HepG2 (cell line): Measurements from ENCODE around the gene CALHM5. TPM values are rescaled to one million over a fixed set of nuclear protein-coding genes. Genes with fewer than 3 reads are reported as not detected.
A peak's percentile ranks its signal among the peaks of the same experiment; 100 is the strongest.

Experiments
- ATAC-seq: fragments of 200-7000 bp; cut with Tn5 transposase; 3 replicates; pipeline ENCODE4 v1.9.1; 2020; ENCODE audit warnings: mild to moderate bottlenecking, moderate library complexity
- BruUV-seq: library from RNA; stranded (reverse); fragments of 400-500 nt; replicated peaks from 2 replicates; lab custom pipeline; 2021; lab: Mats Ljungman, UMichigan
- CTCF ChIA-PET: fragments of 300-600 bp; formaldehyde crosslinking; extraction: SDS; loops from one replicate; lab custom pipeline; 2021; ENCODE audit warnings: low total read pairs, inconsistent platforms, low intra/inter-chr PET ratio; lab: Yijun Ruan, JAX
- POLR2A ChIA-PET: fragments of 350-600 bp; sonication (Branson Sonifier 250); formaldehyde crosslinking; loops from one replicate; lab custom pipeline; 2020; ENCODE audit warnings: antibody characterized with exemption, inconsistent platforms; lab: Yijun Ruan, JAX
- DNase-seq: peaks from one replicate; pipeline ENCODE4 v3.0.0-alpha.2; 2015; ENCODE audit warnings: low spot score
- FAIRE-seq: peaks from 3 replicates; lab custom pipeline; 2011; peaks lifted over from hg19 to GRCh38; lab: Jason Lieb, UNC
- H2AFZ ChIP-seq: one replicate; pipeline ENCODE4 v1.6.1; 2011; ENCODE audit warnings: low read length, inconsistent platforms
- H3K27ac ChIP-seq: fragments of 300-600 bp; 3 replicates; pipeline ENCODE4 v1.8.0; 2011; ENCODE audit warnings: mixed run types, mild to moderate bottlenecking, mixed read lengths, low read length, inconsistent platforms; ENCODE audit not compliant: insufficient read depth; ENCODE audit errors: extremely low read length
- H3K27me3 ChIP-seq, 2 experiments: fragments of 200-600 bp in 1 of 2; 2 replicates in 1 of 2; 3 replicates in 1 of 2; pipeline versions ENCODE4 v1.6.0 to v1.8.0; 2011; ENCODE audit warnings: low read length in 2 of 2, mild to moderate bottlenecking in 2 of 2, moderate library complexity in 2 of 2, inconsistent platforms in 1 of 2; ENCODE audit not compliant: insufficient read depth in 2 of 2, control insufficient read depth in 1 of 2
- H3K36me3 ChIP-seq, 2 experiments: fragments of 200-600 bp in 1 of 2; replicated peaks in 1 of 2; 2 replicates in 1 of 2; 3 replicates in 1 of 2; pipeline versions ENCODE4 v1.5.1 to v1.8.0; 2011; ENCODE audit warnings: low read length in 2 of 2, inconsistent platforms in 1 of 2; ENCODE audit not compliant: insufficient read depth in 2 of 2, control insufficient read depth in 1 of 2
- H3K4me1 ChIP-seq: 2 replicates; pipeline ENCODE4 v1.5.1; 2012; ENCODE audit warnings: low read length, inconsistent platforms; ENCODE audit not compliant: insufficient read depth
- H3K4me2 ChIP-seq: 2 replicates; pipeline ENCODE4 v1.6.0; 2011; ENCODE audit warnings: low read depth, low read length, inconsistent platforms
- H3K4me3 ChIP-seq, 3 experiments: fragments of 200-600 bp in 1 of 3; sonication (generic), shearing (Covaris generic) in 1 of 3; replicated peaks in 1 of 3; 2 replicates each; pipeline ENCODE4 v1.5.1; 2011 to 2016; ENCODE audit warnings: low read length in 3 of 3, inconsistent platforms in 2 of 3, low read depth in 2 of 3, mild to moderate bottlenecking in 2 of 3, control low read depth in 1 of 3, mixed read lengths in 1 of 3; ENCODE audit not compliant: insufficient read depth in 1 of 3
- H3K79me2 ChIP-seq: one replicate; pipeline ENCODE4 v1.6.1; 2011; ENCODE audit warnings: low read length, inconsistent platforms; ENCODE audit not compliant: insufficient read depth
- H3K9ac ChIP-seq: 2 replicates; pipeline ENCODE4 v1.6.0; 2011; ENCODE audit warnings: mild to moderate bottlenecking, low read depth, low read length, inconsistent platforms; ENCODE audit not compliant: insufficient read depth
- H3K9me3 ChIP-seq: 2 replicates; pipeline ENCODE4 v1.5.1; 2012; ENCODE audit warnings: mild to moderate bottlenecking, low read length
- H4K20me1 ChIP-seq: 2 replicates; pipeline ENCODE4 v1.6.0; 2011; ENCODE audit warnings: inconsistent platforms, mild to moderate bottlenecking, low read length, moderate library complexity; ENCODE audit not compliant: insufficient read depth
- HNF4A ChIP-seq: sonication (generic); formaldehyde crosslinking; IDR thresholded peaks from 2 replicates; pipeline ENCODE4 v1.4.0; 2020; ENCODE audit warnings: missing genetic modification reagents
- LBX2 ChIP-seq: sonication (generic); formaldehyde crosslinking; IDR thresholded peaks from 2 replicates; pipeline ENCODE4 v1.5.0; 2020; ENCODE audit warnings: missing genetic modification reagents, mild to moderate bottlenecking, borderline replicate concordance
- PHF20 ChIP-seq: sonication (generic); formaldehyde crosslinking; IDR thresholded peaks from 2 replicates; pipeline ENCODE4 v1.5.0; 2020; ENCODE audit warnings: mild to moderate bottlenecking, missing genetic modification reagents
- SMC3 ChIP-seq: IDR thresholded peaks from 2 replicates; pipeline ENCODE4 v1.6.1; 2011; ENCODE audit warnings: low read length, improper control_type of control experiment
- TBL1XR1 ChIP-seq: fragments of 150-350 bp; IDR thresholded peaks from 2 replicates; pipeline ENCODE4 v1.6.1; 2014; ENCODE audit warnings: borderline replicate concordance, low read length; ENCODE audit not compliant: partially characterized antibody
- TGIF2 ChIP-seq: IDR thresholded peaks from 2 replicates; pipeline ENCODE4 v1.6.1; 2016; ENCODE audit warnings: control low read depth, missing compliant biosample characterization
- ZEB1 ChIP-seq: IDR thresholded peaks from 2 replicates; pipeline ENCODE4 v1.6.1; 2012; ENCODE audit warnings: mild to moderate bottlenecking, low read depth, inconsistent platforms; ENCODE audit not compliant: insufficient replicate concordance
- ZNF17 ChIP-seq: sonication (generic); formaldehyde crosslinking; IDR thresholded peaks from 2 replicates; pipeline ENCODE4 v1.5.0; 2020; ENCODE audit warnings: mild to moderate bottlenecking, missing genetic modification reagents
- ZNF451 ChIP-seq: sonication (generic); formaldehyde crosslinking; IDR thresholded peaks from 2 replicates; pipeline ENCODE4 v1.5.0; 2020; ENCODE audit warnings: mild to moderate bottlenecking, missing genetic modification reagents
- ZNF782 ChIP-seq: sonication (generic); formaldehyde crosslinking; IDR thresholded peaks from 2 replicates; pipeline ENCODE4 v1.4.0; 2020; ENCODE audit warnings: missing genetic modification reagents, mild to moderate bottlenecking, borderline replicate concordance
- WGBS: methylation state at CpG from one replicate; pipeline ENCODE4 v1.1.6; 2017; ENCODE audit warnings: low lambda C conversion rate; 5-methylcytosine and 5-hydroxymethylcytosine counted together
- in situ Hi-C: cut with HindIII; loops from 2 replicates; pipeline ENCODE4 v1.10.0; 2017; ENCODE audit warnings: low pct_unique_long_range_greater_than_20kb; ENCODE audit not compliant: extremely low pct_ligation_motif_present
- intact Hi-C: fragments of 100-400 bp; cut with micrococcal nuclease; formaldehyde crosslinking; loops from one replicate; pipeline ENCODE4 v1.10.0; 2022; ENCODE audit not compliant: unreplicated experiment
- polyA plus RNA-seq, 8 experiments: library from polyadenylated mRNA; depleted of rRNA in 3 of 8; stranded (reverse) in 7 of 8; unstranded in 1 of 8; fragments of >200 nt; fragmentation: Illumina TruSeq in 4 of 8; extraction: Trizol in 4 of 8; gene quantifications; 2 replicates each; pipeline versions ENCODE4 v1.2.1 to v1.2.3, GENCODE V29; 2011 to 2016; ENCODE audit warnings: low read depth in 4 of 8, missing spikeins in 1 of 8, mixed read lengths in 1 of 8; ENCODE audit not compliant: insufficient read depth in 1 of 8
- total RNA-seq, 5 experiments: library from RNA; depleted of rRNA; stranded (reverse); fragments of >200 nt; fragmentation: Illumina TruSeq; extraction: Trizol; gene quantifications; 2 replicates each; pipeline ENCODE4 v1.2.3, GENCODE V29; 2016; ENCODE audit warnings: low read depth in 1 of 5
- TF ChIP-seq, protein P1 (sequence below), 2 experiments: sonication (generic) in 1 of 2; formaldehyde crosslinking in 1 of 2; IDR thresholded peaks; 2 replicates each; pipeline versions ENCODE4 v1.6.1 to v1.9.0; 2014 to 2022; ENCODE audit warnings: antibody characterized with exemption in 1 of 2, borderline replicate concordance in 1 of 2, inconsistent platforms in 1 of 2, low read depth in 1 of 2, missing genetic modification reagents in 1 of 2

Gene CALHM5
- total and polyA plus RNA-seq, 2 of the 13 experiments (the other 11 are each of a cell fraction or from before 2014, with no cell fraction given): not detected

- Histone ChIP-seq H3K4me1 (peaks cover 31% of the 10 kb centered on the region), H3K79me2 (no peaks in the 10 kb centered on the region), H3K27ac (no peak overlapping the region), H3K9ac (peak overlapping the region; percentile 12; the same call in 1 of the 2 replicates), H3K9me3 (no peaks in the 10 kb centered on the region), H4K20me1 (no peaks in the 10 kb centered on the region), H3K4me3 (peak overlapping the region in 1 of 3 experiments; percentile 28; a peak in 1 of 6 replicates), H2AFZ (peak overlapping the region; percentile 79), H3K36me3 (no peaks in the 10 kb centered on the region), H3K4me2 (peak overlapping the region; percentile 63), H3K27me3 (no peaks in the 10 kb centered on the region; a peak in 3 of 5 replicates)
- FAIRE-seq (no peak), DNase-seq (no peak), ATAC-seq (peak; percentile 15)
- ChIA-PET POLR2A (interaction anchor here (1.8 kb wide), 1 partner anchor 9 kb away, joined by 11 read pairs; the partner anchor contains the start of gene RWDD1), CTCF (interaction anchor here (1.1 to 3.7 kb wide), 6 partner anchors 26 to 345 kb away, joined by 5 to 43 read pairs (median 8); partner anchors contain the start of gene CALHM5)
- TF ChIP-seq ZNF451 (CRISPR knock-in tag): no peak
- TF ChIP-seq ZNF782 (CRISPR knock-in tag): 0 out of 2 replicates have a peak, but pooled peaks have one; percentile 7
- 0 out of 2 replicates have a peak, but pooled peaks have one; percentile 39 for TF ChIP-seq LBX2 (CRISPR knock-in tag)
- no peak for TF ChIP-seq SMC3
- no peak for TF ChIP-seq HNF4A (CRISPR knock-in tag)
- TF ChIP-seq PHF20 (CRISPR knock-in tag): 0 out of 2 replicates have a peak, but pooled peaks have one; percentile 20
- TF ChIP-seq TGIF2 (CRISPR knock-in tag): no peak
- BruUV-seq: no TSS peak
- in situ Hi-C loops: loop anchor here (10.0 kb wide), 1 partner anchor 287 kb away; the partner anchor contains the start of gene TSPYL1
- 78% methylated on average over 4 of the region's 4 CpGs for WGBS
- intact Hi-C loops: no loop called here
Observed at GRCh38 chr6:116562019-116562403, 50.6 kb downstream of the CALHM5 start.

DNA sequence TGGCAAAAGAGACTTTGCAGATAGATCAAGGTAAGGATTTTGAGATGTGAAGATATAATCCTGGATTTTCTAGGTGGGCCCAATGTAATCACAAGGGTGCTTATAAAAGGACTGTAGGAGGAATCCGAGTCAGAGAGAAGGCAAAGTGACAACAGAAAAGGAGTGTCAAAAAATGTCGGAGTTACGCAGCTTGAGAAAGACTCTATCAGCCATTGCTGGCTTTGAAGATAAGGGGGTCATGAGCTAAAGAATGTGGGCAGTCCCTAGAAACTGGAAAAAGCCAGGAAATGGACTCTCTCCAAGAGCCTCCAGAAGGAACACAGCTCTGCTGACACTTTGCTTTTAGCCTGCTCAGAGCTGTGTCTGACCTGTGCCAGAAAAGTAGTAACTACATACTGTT lies 51.2 kb downstream of the CALHM5 start:
- ChIA-PET CTCF (interaction anchor here (0.7 to 3.7 kb wide), 3 partner anchors 11 to 27 kb away, joined by 3 to 43 read pairs (median 3); no protein-coding TSS in a partner anchor), POLR2A (interaction anchor here (1.8 kb wide), 1 partner anchor 9 kb away, joined by 11 read pairs; the partner anchor contains the start of gene RWDD1)
- 10% methylated on average over 3 of the region's 3 CpGs for WGBS
- Histone ChIP-seq H3K9ac (peak overlapping the region; percentile 25; the same call in 1 of the 2 replicates), H3K9me3 (no peaks in the 10 kb centered on the region), H3K36me3 (no peaks in the 10 kb centered on the region), H3K4me1 (peaks cover 31% of the 10 kb centered on the region), H3K27ac (no peak overlapping the region), H3K4me2 (peak overlapping the region; percentile 63), H2AFZ (peak overlapping the region; percentile 79), H3K27me3 (no peaks in the 10 kb centered on the region; a peak in 2 of 5 replicates), H4K20me1 (no peaks in the 10 kb centered on the region), H3K79me2 (no peaks in the 10 kb centered on the region), H3K4me3 (no peak overlapping the region)
- FAIRE-seq: no peak
- in situ Hi-C loops: loop anchor here (10.0 kb wide), 1 partner anchor 288 kb away; the partner anchor contains the start of gene TSPYL1
- no TSS peak for BruUV-seq
- 0 out of 3 replicates have a peak, but pooled peaks have one; percentile 5 for ATAC-seq
- intact Hi-C loops: no loop called here
- no peak for DNase-seq
- no peak for TF ChIP-seq TBL1XR1
- TF ChIP-seq ZEB1: no peak
- TF ChIP-seq, protein P1, sequence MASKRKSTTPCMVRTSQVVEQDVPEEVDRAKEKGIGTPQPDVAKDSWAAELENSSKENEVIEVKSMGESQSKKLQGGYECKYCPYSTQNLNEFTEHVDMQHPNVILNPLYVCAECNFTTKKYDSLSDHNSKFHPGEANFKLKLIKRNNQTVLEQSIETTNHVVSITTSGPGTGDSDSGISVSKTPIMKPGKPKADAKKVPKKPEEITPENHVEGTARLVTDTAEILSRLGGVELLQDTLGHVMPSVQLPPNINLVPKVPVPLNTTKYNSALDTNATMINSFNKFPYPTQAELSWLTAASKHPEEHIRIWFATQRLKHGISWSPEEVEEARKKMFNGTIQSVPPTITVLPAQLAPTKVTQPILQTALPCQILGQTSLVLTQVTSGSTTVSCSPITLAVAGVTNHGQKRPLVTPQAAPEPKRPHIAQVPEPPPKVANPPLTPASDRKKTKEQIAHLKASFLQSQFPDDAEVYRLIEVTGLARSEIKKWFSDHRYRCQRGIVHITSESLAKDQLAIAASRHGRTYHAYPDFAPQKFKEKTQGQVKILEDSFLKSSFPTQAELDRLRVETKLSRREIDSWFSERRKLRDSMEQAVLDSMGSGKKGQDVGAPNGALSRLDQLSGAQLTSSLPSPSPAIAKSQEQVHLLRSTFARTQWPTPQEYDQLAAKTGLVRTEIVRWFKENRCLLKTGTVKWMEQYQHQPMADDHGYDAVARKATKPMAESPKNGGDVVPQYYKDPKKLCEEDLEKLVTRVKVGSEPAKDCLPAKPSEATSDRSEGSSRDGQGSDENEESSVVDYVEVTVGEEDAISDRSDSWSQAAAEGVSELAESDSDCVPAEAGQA (IDR thresholded peaks at IDR 0.05; ENCODE audit: low read depth): no peak
- TF ChIP-seq, protein P1 (CRISPR knock-in tag; IDR thresholded peaks at IDR 0.05; ENCODE audit: borderline replicate concordance): no peak
- no peak for TF ChIP-seq ZNF17 (CRISPR knock-in tag)
